WERI-Rb-1 (cell line): Measurements from ENCODE around the gene SETDB1.

Experiments used
- DNase-seq: peaks from one replicate; pipeline ENCODE4 v3.0.0-alpha.2; 2020
- H3K27ac ChIP-seq: fragments of 250-450 bp; sonication (Bioruptor Pico); 2 replicates; pipeline ENCODE4 v1.5.1; 2020; ENCODE audit warnings: mild to moderate bottlenecking, moderate library complexity
- H3K27me3 ChIP-seq: fragments of 250-450 bp; sonication (Bioruptor Pico); 2 replicates; pipeline ENCODE4 v1.5.1; 2021; ENCODE audit warnings: mild to moderate bottlenecking, low read depth, moderate library complexity; ENCODE audit not compliant: insufficient read depth, severe bottlenecking
- H3K36me3 ChIP-seq: fragments of 250-450 bp; sonication (Bioruptor Pico); 2 replicates; pipeline ENCODE4 v1.5.1; 2020; ENCODE audit warnings: mild to moderate bottlenecking, moderate library complexity
- H3K4me3 ChIP-seq: 2 replicates; pipeline ENCODE4 v1.5.1; 2011; ENCODE audit warnings: low read depth, mild to moderate bottlenecking, control low read depth, low read length
- H3K9me3 ChIP-seq: fragments of 250-450 bp; sonication (Bioruptor Pico); 2 replicates; pipeline ENCODE4 v1.5.1; 2021; ENCODE audit warnings: mild to moderate bottlenecking, moderate library complexity; ENCODE audit not compliant: severe bottlenecking
- CTCF ChIP-seq: IDR thresholded peaks from 2 replicates; pipeline ENCODE4 v1.5.1; 2011; ENCODE audit warnings: low read depth, mild to moderate bottlenecking, control low read depth, inconsistent platforms, low read length

Gene SETDB1

DNA sequence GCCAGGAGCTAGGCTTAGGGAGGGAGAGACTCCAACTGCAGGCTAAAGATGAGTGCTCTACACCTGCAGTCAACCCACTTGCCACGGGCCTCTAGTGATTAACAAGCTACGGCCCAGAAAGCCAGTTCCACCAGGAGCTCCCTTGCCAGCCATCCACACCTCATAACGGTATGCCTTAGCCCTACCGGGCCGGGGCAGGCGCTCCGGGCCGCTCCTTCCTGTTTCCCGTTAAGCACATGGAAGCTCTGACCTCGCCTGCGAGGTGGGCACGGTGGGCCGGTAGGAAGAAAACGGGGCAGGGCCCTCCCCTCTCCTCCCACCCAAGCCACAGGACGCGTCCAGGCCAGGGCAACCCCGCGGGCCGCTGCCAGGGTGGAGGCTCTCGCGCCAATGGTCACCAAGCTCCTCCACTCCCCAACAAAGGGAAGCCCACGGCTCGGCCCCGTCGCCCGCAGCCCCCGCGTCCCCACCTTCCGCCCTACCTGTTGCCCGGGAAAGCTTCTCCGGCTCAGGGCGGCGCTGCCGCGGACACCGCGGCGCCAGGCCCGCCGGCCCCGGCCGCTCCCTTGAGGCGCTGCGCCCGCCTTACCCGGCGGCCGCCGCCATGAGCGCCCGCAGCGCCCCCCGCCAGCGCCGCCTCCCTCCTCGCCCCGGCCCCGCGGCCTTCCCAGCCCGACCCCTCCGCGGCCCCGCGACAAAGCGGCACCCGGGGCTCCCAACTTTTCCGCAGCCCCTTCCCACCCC lies 47.8 kb downstream of the SETDB1 start:
- no peak for TF ChIP-seq CTCF
- H3K27ac ChIP-seq, result peak overlapping the region; percentile 94
- H3K9me3 ChIP-seq, result peaks cover 4% of the 10 kb centered on the region
- H3K27me3 ChIP-seq, result no peaks in the 10 kb centered on the region
- H3K4me3 ChIP-seq, result peak overlapping the region; percentile 57
- H3K36me3 ChIP-seq, result peaks cover 39% of the 10 kb centered on the region
- DNase-seq, result peak; percentile 67

DNA sequence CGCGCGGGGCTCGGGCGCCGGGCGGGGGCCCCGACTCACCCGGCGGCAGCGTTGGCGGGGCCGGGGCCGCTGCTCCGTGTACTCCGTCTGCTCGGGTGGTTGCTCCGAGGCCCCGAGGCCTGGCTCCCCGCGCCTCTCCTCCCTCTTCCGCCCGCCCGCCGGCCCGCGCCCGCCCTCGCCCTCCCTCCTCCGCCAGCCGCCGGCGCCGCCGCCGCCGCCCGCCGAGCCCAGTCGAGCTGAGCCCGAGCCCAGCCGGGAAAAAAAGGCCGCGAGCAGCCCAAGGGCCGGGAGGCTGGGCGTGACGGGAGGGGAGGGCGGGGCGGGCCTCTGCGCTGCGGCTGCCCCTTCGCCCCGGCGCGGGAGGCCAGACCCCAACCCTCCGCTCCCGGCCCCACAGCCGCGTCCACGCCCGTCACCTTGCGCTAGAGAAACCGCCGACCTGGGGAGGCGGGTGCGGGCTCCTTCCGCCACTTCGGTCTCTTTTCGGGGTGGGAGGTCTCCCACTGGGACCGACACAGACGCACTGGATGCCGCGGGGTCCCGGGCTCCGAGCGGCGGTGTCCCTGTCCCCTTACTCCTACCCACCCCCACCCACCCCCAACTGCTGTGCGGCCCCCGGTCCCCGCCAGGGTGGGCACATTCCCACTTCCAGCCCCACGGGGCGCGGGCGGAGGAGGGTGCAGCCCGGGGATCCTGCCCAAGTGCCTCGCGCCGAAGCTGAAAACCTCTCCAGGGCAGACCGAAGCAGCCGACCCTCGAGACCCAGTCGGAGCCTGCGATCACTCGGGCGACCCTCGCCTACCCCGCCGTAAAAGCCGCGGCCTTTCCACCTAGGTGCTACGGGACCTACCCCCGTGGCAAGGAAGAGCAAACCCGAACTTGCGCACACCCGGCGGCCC lies 48.7 kb downstream of the SETDB1 start, which contains the start of gene CERS2:
Gene CERS2 (minus strand): TSS at position 256 of the 899 bp plus-strand sequence. CDS start 5,745 bp downstream, outside the sequence.
- Histone ChIP-seq H3K9me3 (peaks cover 4% of the 10 kb centered on the region), H3K36me3 (peaks cover 31% of the 10 kb centered on the region), H3K27ac (peak within 1 kb of the TSS; percentile 94), H3K4me3 (peak within 1 kb of the TSS; percentile 57), H3K27me3 (no peaks in the 10 kb centered on the region)
- peak; percentile 97 for DNase-seq
- no peak for TF ChIP-seq CTCF

DNA sequence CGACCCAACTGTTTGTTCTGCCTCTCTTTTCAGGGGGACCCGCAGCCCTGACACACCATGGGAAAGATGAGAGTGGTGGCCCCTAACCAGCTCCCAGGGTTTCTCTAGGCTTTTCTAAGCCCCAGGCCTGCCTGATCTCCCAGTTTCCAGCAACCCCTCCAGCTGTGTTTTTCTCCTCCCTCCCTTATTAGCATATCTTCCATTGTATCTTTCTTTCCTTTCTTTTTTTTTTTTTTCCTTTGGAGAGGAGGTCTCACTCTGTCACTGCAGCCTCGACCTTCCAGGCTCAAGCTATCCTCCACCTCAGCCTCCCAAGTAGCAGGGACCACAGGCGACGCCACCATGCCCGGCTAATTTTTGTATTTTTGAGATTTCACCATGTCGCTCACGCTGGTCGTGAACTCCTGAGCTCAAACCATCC lies 50.2 kb downstream of the SETDB1 start:
- Histone ChIP-seq H3K27ac (no peak overlapping the region), H3K9me3 (peaks cover 4% of the 10 kb centered on the region), H3K4me3 (no peak overlapping the region), H3K36me3 (peaks cover 19% of the 10 kb centered on the region), H3K27me3 (no peaks in the 10 kb centered on the region)
- DNase-seq, result no peak
- TF ChIP-seq CTCF, result no peak

DNA sequence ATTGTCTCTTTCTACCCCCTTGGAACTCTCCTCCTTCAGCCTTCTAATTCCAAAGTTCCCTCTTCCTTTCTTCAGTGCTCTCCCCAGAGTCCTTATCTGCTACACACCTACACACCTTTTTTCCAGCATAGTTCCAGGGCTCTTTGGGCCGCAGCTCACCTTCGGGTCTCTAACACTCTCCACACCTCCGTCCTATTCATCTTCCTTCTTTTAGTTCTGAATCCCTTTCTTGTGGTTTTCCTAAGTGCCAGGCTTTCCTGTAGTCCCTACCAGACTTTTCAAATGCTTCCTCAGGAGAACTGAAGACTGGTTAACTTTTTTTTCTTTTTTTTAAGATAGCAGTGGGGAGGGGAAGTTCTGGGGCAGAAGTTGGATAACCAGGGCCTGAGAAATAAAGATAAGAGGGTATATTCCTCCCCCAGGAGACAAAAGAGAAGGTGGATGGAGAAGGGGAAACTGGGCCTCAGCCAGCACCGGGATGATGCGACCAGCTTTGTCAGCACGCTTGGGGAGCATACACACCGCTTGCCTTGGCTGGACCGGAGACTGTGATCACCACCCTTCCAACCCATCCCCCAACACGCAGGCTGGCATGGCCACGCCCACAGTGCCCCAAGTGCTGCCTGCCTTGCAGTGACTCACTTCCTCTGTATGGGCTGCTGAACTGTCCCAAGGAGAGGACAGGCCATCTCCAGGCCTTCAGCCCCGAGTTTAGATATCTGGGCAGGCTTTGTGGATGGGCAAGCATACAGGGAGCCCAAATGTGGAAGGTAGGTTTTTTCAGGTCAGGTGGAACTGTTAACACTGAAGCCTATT lies 50.9 kb downstream of the SETDB1 start:
- H3K4me3 ChIP-seq, result no peak overlapping the region
- DNase-seq, result no peak
- 0 out of 2 replicates have a peak, but pooled peaks have one; percentile 6 for TF ChIP-seq CTCF
- peaks cover 4% of the 10 kb centered on the region for H3K9me3 ChIP-seq
- H3K27ac ChIP-seq, result no peak overlapping the region
- H3K27me3 ChIP-seq, result no peaks in the 10 kb centered on the region
- H3K36me3 ChIP-seq, result peaks cover 12% of the 10 kb centered on the region
